GM23338 (cell line): Measurements from ENCODE around the gene RFPL2.

Source experiments
- CREB1 ChIP-seq: fragments of 250-450 bp; sonication (Bioruptor Pico); IDR thresholded peaks from 2 replicates; pipeline ENCODE4 v1.5.0; 2020; ENCODE audit warnings: low read depth, mild to moderate bottlenecking, moderate library complexity
- EZH2 ChIP-seq: fragments of 200-600 bp; sonication (generic); IDR thresholded peaks from one replicate; pipeline ENCODE4 v1.8.0; 2017; ENCODE audit warnings: antibody characterized with exemption, mild to moderate bottlenecking, low read depth; ENCODE audit not compliant: unreplicated experiment
- EZH2phosphoT487 ChIP-seq: fragments of 200-600 bp; sonication (generic); IDR thresholded peaks from one replicate; pipeline ENCODE4 v1.8.1; 2018; ENCODE audit warnings: antibody characterized with exemption; ENCODE audit not compliant: unreplicated experiment
- JUNB ChIP-seq: IDR thresholded peaks from one replicate; pipeline ENCODE4 v1.6.1; 2016; ENCODE audit warnings: antibody characterized with exemption; ENCODE audit not compliant: unreplicated experiment
- NANOG ChIP-seq: IDR thresholded peaks from 2 replicates; pipeline ENCODE4 v1.6.1; 2016; ENCODE audit warnings: antibody characterized with exemption, borderline replicate concordance
- POLR2AphosphoS5 ChIP-seq: IDR thresholded peaks from 2 replicates; pipeline ENCODE4 v1.6.1; 2016; ENCODE audit warnings: antibody characterized with exemption, low read depth
- STAT1 ChIP-seq: IDR thresholded peaks from one replicate; pipeline ENCODE4 v1.6.1; 2016; ENCODE audit warnings: antibody characterized with exemption; ENCODE audit not compliant: unreplicated experiment
- ZNF114 ChIP-seq: fragments of 250-450 bp; sonication (Bioruptor Pico); IDR thresholded peaks from 2 replicates; pipeline ENCODE4 v1.5.0; 2020; ENCODE audit warnings: mild to moderate bottlenecking, moderate library complexity
- ZNF331 ChIP-seq: fragments of 250-450 bp; sonication (Bioruptor Pico); IDR thresholded peaks from 2 replicates; pipeline ENCODE4 v1.5.0; 2020; ENCODE audit warnings: low read depth, mild to moderate bottlenecking, moderate library complexity
- TF ChIP-seq, protein P1 (sequence below), 2 experiments: fragments of 200-600 bp in 1 of 2; sonication (generic) in 1 of 2; conservative IDR thresholded peaks; 2 replicates each; pipeline versions ENCODE4 v1.5.1 to v1.6.1; 2016 to 2017; ENCODE audit warnings: antibody characterized with exemption in 2 of 2, low read depth in 2 of 2, mild to moderate bottlenecking in 2 of 2, moderate library complexity in 1 of 2
- TF ChIP-seq, protein P2 (sequence below): IDR thresholded peaks from one replicate; pipeline ENCODE4 v1.6.1; 2018; ENCODE audit warnings: antibody characterized with exemption; ENCODE audit not compliant: unreplicated experiment
- TF ChIP-seq, protein P3 (sequence below): fragments of 250-450 bp; sonication (Bioruptor Pico); IDR thresholded peaks from 2 replicates; pipeline ENCODE4 v1.5.0; 2020; ENCODE audit warnings: mild to moderate bottlenecking, moderate library complexity
- TF ChIP-seq, protein P4 (sequence below): IDR thresholded peaks from 2 replicates; pipeline ENCODE4 v1.6.1; 2016; ENCODE audit warnings: antibody characterized with exemption

DNA sequence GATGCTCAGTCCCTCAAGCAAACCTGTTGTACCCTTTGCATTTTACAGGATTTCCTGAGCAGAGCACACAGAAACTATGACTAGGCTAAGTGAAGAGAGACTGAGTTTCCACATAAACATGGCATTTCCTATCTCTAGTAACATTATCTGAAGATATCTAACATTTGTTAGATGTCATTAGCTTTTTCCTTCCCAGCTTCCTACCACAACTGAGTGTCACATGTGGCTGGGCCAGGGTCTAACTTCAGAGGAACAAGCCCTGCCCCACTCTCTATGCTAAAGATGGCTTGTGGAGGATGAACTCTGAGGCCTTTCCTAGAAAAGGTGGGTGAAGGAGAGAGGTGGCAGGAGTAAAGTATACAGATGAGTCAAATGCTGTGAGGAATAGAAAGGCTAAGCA, 62.3 kb downstream of the RFPL2 start:
- TF ChIP-seq, protein P1, sequence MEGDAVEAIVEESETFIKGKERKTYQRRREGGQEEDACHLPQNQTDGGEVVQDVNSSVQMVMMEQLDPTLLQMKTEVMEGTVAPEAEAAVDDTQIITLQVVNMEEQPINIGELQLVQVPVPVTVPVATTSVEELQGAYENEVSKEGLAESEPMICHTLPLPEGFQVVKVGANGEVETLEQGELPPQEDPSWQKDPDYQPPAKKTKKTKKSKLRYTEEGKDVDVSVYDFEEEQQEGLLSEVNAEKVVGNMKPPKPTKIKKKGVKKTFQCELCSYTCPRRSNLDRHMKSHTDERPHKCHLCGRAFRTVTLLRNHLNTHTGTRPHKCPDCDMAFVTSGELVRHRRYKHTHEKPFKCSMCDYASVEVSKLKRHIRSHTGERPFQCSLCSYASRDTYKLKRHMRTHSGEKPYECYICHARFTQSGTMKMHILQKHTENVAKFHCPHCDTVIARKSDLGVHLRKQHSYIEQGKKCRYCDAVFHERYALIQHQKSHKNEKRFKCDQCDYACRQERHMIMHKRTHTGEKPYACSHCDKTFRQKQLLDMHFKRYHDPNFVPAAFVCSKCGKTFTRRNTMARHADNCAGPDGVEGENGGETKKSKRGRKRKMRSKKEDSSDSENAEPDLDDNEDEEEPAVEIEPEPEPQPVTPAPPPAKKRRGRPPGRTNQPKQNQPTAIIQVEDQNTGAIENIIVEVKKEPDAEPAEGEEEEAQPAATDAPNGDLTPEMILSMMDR (conservative IDR thresholded peaks at IDR 0.05; ENCODE audit: low read depth in 2 of 2): no peak
- TF ChIP-seq ZNF331 (no peak), JUNB (no peak), POLR2AphosphoS5 (no peak), EZH2 (no peak), EZH2phosphoT487 (no peak), CREB1 (CRISPR knock-in tag) (no peak), NANOG (no peak), ZNF114 (CRISPR knock-in tag) (no peak), STAT1 (no peak)
- TF ChIP-seq, protein P2, sequence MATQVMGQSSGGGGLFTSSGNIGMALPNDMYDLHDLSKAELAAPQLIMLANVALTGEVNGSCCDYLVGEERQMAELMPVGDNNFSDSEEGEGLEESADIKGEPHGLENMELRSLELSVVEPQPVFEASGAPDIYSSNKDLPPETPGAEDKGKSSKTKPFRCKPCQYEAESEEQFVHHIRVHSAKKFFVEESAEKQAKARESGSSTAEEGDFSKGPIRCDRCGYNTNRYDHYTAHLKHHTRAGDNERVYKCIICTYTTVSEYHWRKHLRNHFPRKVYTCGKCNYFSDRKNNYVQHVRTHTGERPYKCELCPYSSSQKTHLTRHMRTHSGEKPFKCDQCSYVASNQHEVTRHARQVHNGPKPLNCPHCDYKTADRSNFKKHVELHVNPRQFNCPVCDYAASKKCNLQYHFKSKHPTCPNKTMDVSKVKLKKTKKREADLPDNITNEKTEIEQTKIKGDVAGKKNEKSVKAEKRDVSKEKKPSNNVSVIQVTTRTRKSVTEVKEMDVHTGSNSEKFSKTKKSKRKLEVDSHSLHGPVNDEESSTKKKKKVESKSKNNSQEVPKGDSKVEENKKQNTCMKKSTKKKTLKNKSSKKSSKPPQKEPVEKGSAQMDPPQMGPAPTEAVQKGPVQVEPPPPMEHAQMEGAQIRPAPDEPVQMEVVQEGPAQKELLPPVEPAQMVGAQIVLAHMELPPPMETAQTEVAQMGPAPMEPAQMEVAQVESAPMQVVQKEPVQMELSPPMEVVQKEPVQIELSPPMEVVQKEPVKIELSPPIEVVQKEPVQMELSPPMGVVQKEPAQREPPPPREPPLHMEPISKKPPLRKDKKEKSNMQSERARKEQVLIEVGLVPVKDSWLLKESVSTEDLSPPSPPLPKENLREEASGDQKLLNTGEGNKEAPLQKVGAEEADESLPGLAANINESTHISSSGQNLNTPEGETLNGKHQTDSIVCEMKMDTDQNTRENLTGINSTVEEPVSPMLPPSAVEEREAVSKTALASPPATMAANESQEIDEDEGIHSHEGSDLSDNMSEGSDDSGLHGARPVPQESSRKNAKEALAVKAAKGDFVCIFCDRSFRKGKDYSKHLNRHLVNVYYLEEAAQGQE: no peak
- TF ChIP-seq, protein P3, sequence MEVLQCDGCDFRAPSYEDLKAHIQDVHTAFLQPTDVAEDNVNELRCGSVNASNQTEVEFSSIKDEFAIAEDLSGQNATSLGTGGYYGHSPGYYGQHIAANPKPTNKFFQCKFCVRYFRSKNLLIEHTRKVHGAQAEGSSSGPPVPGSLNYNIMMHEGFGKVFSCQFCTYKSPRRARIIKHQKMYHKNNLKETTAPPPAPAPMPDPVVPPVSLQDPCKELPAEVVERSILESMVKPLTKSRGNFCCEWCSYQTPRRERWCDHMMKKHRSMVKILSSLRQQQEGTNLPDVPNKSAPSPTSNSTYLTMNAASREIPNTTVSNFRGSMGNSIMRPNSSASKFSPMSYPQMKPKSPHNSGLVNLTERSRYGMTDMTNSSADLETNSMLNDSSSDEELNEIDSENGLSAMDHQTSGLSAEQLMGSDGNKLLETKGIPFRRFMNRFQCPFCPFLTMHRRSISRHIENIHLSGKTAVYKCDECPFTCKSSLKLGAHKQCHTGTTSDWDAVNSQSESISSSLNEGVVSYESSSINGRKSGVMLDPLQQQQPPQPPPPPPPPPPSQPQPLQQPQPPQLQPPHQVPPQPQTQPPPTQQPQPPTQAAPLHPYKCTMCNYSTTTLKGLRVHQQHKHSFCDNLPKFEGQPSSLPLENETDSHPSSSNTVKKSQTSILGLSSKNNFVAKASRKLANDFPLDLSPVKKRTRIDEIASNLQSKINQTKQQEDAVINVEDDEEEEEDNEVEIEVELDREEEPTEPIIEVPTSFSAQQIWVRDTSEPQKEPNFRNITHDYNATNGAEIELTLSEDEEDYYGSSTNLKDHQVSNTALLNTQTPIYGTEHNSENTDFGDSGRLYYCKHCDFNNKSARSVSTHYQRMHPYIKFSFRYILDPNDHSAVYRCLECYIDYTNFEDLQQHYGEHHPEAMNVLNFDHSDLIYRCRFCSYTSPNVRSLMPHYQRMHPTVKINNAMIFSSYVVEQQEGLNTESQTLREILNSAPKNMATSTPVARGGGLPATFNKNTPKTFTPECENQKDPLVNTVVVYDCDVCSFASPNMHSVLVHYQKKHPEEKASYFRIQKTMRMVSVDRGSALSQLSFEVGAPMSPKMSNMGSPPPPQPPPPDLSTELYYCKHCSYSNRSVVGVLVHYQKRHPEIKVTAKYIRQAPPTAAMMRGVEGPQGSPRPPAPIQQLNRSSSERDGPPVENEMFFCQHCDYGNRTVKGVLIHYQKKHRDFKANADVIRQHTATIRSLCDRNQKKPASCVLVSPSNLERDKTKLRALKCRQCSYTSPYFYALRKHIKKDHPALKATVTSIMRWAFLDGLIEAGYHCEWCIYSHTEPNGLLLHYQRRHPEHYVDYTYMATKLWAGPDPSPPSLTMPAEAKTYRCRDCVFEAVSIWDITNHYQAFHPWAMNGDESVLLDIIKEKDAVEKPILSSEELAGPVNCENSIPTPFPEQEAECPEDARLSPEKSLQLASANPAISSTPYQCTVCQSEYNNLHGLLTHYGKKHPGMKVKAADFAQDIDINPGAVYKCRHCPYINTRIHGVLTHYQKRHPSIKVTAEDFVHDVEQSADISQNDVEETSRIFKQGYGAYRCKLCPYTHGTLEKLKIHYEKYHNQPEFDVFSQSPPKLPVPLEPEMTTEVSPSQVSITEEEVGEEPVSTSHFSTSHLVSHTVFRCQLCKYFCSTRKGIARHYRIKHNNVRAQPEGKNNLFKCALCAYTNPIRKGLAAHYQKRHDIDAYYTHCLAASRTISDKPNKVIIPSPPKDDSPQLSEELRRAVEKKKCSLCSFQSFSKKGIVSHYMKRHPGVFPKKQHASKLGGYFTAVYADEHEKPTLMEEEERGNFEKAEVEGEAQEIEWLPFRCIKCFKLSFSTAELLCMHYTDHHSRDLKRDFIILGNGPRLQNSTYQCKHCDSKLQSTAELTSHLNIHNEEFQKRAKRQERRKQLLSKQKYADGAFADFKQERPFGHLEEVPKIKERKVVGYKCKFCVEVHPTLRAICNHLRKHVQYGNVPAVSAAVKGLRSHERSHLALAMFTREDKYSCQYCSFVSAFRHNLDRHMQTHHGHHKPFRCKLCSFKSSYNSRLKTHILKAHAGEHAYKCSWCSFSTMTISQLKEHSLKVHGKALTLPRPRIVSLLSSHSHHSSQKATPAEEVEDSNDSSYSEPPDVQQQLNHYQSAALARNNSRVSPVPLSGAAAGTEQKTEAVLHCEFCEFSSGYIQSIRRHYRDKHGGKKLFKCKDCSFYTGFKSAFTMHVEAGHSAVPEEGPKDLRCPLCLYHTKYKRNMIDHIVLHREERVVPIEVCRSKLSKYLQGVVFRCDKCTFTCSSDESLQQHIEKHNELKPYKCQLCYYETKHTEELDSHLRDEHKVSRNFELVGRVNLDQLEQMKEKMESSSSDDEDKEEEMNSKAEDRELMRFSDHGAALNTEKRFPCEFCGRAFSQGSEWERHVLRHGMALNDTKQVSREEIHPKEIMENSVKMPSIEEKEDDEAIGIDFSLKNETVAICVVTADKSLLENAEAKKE (CRISPR knock-in tag): no peak
- TF ChIP-seq, protein P4, sequence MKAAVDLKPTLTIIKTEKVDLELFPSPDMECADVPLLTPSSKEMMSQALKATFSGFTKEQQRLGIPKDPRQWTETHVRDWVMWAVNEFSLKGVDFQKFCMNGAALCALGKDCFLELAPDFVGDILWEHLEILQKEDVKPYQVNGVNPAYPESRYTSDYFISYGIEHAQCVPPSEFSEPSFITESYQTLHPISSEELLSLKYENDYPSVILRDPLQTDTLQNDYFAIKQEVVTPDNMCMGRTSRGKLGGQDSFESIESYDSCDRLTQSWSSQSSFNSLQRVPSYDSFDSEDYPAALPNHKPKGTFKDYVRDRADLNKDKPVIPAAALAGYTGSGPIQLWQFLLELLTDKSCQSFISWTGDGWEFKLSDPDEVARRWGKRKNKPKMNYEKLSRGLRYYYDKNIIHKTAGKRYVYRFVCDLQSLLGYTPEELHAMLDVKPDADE: no peak
